SK-N-MC (cell line): ENCODE data around the gene SLC25A45.

Source experiments
- EZH2 ChIP-seq: fragments of 200-600 bp; sonication (generic); IDR thresholded peaks from one replicate; pipeline ENCODE4 v1.6.1; 2017; ENCODE audit warnings: antibody characterized with exemption
- FOXP2 ChIP-seq: optimal IDR thresholded peaks from 2 replicates; pipeline ENCODE3; 2011; ENCODE audit warnings: mild to moderate bottlenecking, moderate library complexity; ENCODE audit not compliant: insufficient read depth; ENCODE audit errors: extremely low read length, control extremely low read depth
- POLR2AphosphoS5 ChIP-seq: IDR thresholded peaks from 2 replicates; pipeline ENCODE4 v1.6.1; 2012; ENCODE audit warnings: mild to moderate bottlenecking, low read depth, low read length, borderline replicate concordance

DNA sequence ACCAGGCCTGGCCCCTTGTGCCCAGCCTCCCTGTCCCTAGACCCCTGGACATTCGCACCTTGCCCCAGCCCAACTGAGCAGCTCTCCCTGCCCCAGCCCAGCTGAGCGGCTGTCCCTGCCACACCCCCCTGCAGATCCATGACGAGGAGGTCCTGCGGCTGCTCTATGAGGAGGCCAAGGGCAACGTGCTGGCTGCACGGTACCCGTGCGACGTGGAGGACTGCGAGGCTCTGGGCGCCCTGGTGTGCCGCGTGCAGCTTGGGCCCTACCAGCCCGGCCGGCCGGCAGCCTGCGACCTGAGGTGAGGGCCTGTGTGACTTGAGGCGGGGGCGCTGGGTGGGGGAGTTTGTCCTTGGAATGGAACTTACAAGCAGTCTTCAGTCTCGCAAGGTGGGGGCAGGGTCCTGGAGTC, 11.7 kb upstream of the SLC25A45 start:
- no peak for TF ChIP-seq EZH2
- TF ChIP-seq POLR2AphosphoS5 = no peak
- TF ChIP-seq FOXP2 = no peak
